ENCODE results near the gene ARHGDIG.
"Not testable (repeated sequence)": the region's sequence is repeated elsewhere in the genome, so short reads cannot be mapped to it uniquely, and the experiment has no call there.

ARHGDIG gene

GRCh38 chr16:263944-264343 lies 16.4 kb upstream of the ARHGDIG start:
- no peak for DNase-seq (ENCODE audit: low spot score)

GRCh38 chr16:264440-264951 lies 15.9 kb upstream of the ARHGDIG start:
- DNase-seq (ENCODE audit: low spot score) = no peak

- no peak for DNase-seq (ENCODE audit: low spot score)
Observed at GRCh38 chr16:265002-265529, 15.3 kb upstream of the ARHGDIG start.

GRCh38 chr16:265711-266110 lies 14.7 kb upstream of the ARHGDIG start:
- no peak for DNase-seq (ENCODE audit: low spot score)

- no peak for DNase-seq (ENCODE audit: low spot score)
Observed at GRCh38 chr16:266258-267164, 13.9 kb upstream of the ARHGDIG start.

GRCh38 chr16:267562-267961 lies 12.8 kb upstream of the ARHGDIG start:
- DNase-seq (ENCODE audit: low spot score) = not testable (repeated sequence)

- DNase-seq (ENCODE audit: low spot score) = no peak
Observed at GRCh38 chr16:268141-269053, 12.0 kb upstream of the ARHGDIG start.

- DNase-seq (ENCODE audit: low spot score) = no peak
Observed at GRCh38 chr16:269061-269796, 11.2 kb upstream of the ARHGDIG start.

GRCh38 chr16:270381-271255 lies 9.8 kb upstream of the ARHGDIG start:
- no peak for DNase-seq (ENCODE audit: low spot score)

GRCh38 chr16:272633-273546 lies 7.5 kb upstream of the ARHGDIG start:
- DNase-seq (ENCODE audit: low spot score) = no peak

- DNase-seq (ENCODE audit: low spot score) = no peak
Observed at GRCh38 chr16:273547-274421, 6.6 kb upstream of the ARHGDIG start.

GRCh38 chr16:275041-275641 lies 5.2 kb upstream of the ARHGDIG start:
- DNase-seq (ENCODE audit: low spot score) = no peak

- no peak for DNase-seq (ENCODE audit: low spot score)
Observed at GRCh38 chr16:275786-276232, 4.6 kb upstream of the ARHGDIG start, which contains the start of gene RGS11. RGS11 (minus strand) TSS chr16:275944; CDS start chr16:275911, 33 bp downstream.

- DNase-seq (ENCODE audit: low spot score) = no peak
Observed at GRCh38 chr16:276426-277077, 3.8 kb upstream of the ARHGDIG start.

GRCh38 chr16:278863-279366 lies 1.5 kb upstream of the ARHGDIG start:
- DNase-seq (ENCODE audit: low spot score) = peak; percentile 24

GRCh38 chr16:279531-279930 lies 860 bp upstream of the ARHGDIG start:
- no peak for DNase-seq (ENCODE audit: low spot score)

- no peak for DNase-seq (ENCODE audit: low spot score)
Observed at GRCh38 chr16:280005-280460, 358 bp upstream of the ARHGDIG start.

All from CD4-positive, alpha-beta T cell treated with Interleukin-15 for 4 hours (primary cell).